GM12864 (cell line): Measurements from ENCODE around the gene UBXN10.

Source experiments
- DNase-seq: peaks from one replicate; pipeline ENCODE4 v3.0.0-alpha.2; 2011; ENCODE audit warnings: low read depth
- H3K4me3 ChIP-seq: 2 replicates; pipeline ENCODE4 v1.5.1; 2011; ENCODE audit warnings: mild to moderate bottlenecking, low read depth, low read length, control low read depth
- TF ChIP-seq, protein P1 (sequence below): IDR thresholded peaks from 2 replicates; pipeline ENCODE4 v1.5.1; 2011; ENCODE audit warnings: low read depth, mild to moderate bottlenecking, moderate library complexity, low read length, control low read depth, inconsistent platforms; ENCODE audit errors: missing control alignments

UBXN10 gene

DNA sequence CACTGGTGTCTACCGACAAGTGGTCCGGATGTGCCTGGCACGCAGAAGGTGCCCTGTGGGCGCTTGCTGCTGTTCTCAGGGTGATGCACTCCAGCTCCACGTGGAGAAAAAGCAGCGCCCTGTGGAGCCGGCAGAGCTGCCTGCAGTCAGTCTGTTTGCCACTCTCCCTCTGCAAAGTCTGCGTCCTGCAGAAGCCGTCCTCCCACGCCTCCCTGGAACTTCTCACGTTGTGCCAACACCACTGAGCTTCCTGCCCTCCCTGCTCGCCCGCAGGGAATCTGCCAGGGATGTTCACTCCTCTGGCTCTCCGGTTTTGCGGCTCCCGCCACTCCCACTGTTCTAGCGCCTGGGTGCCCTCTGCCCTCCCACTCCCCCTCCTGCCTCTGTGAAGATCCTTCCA, 19.8 kb upstream of the UBXN10 start:
- H3K4me3 ChIP-seq, result no peak overlapping the region
- no peak for DNase-seq
- TF ChIP-seq, protein P1, sequence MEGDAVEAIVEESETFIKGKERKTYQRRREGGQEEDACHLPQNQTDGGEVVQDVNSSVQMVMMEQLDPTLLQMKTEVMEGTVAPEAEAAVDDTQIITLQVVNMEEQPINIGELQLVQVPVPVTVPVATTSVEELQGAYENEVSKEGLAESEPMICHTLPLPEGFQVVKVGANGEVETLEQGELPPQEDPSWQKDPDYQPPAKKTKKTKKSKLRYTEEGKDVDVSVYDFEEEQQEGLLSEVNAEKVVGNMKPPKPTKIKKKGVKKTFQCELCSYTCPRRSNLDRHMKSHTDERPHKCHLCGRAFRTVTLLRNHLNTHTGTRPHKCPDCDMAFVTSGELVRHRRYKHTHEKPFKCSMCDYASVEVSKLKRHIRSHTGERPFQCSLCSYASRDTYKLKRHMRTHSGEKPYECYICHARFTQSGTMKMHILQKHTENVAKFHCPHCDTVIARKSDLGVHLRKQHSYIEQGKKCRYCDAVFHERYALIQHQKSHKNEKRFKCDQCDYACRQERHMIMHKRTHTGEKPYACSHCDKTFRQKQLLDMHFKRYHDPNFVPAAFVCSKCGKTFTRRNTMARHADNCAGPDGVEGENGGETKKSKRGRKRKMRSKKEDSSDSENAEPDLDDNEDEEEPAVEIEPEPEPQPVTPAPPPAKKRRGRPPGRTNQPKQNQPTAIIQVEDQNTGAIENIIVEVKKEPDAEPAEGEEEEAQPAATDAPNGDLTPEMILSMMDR, result no peak

DNA sequence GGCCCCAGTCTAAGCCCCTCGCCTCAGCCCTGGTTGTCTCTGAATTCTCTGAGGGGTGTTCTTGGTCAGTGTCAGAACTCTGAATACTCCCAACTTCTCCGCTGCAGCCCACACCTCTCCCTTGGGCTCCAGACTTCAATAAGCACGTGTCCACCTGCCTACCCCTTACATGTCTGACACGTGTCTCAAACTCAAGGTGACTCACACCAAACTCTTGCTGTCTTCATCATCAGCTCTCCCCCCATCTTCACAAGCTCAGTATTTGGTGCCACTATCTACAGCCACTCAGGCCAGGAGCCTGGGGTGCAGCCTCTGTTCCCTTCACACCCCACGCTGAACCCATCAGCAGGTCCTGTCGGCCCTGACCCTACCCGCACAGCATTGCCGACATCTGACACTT, 18.8 kb upstream of the UBXN10 start:
- TF ChIP-seq, protein P1, result no peak
- no peak for DNase-seq
- no peak overlapping the region for H3K4me3 ChIP-seq

DNA sequence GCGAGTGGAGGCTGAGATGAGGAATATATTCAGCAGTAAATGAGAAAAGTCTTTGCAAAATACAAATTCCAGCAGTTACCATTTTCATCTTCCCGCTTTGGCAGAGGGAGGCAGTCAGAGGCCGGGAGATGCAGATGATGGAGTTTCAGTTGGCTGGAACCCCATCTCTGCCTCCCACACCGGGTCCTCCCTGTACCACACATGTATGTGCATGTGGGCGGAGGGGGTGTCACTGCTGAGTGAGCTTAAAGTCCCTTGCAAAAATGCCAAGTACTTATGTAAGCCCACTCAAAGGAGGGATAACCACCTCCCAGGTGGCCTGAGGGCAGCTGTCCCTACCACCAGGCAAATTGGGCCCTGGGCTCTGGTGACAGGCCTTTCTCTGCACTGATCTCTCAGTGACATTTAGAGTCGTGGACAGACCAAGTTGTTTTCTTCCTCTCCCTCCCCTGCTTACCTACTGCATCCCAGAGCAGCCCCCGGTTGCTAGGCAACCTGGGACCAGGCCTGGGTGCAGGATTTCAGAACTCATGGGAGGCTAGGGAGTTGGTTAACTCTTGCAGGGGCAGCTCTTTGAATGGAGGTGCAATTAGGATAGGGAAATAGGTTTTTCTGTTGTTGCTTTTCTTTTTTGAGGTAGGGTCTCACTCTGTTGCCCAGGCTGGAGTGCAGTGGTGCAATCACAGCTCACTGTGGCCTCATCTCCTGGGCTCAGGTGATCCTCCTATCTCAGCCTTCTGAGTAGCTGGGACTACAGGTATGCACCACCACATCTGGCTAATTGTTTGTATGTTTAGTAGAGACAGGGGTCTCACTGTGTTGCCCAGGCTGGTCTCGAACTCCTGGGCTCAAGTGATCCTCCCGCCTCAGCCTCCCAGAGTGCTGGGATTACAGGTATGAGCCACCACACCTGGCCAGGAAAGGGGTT, 17.1 kb upstream of the UBXN10 start:
- no peak for DNase-seq
- no peak overlapping the region for H3K4me3 ChIP-seq
- TF ChIP-seq, protein P1, result no peak

DNA sequence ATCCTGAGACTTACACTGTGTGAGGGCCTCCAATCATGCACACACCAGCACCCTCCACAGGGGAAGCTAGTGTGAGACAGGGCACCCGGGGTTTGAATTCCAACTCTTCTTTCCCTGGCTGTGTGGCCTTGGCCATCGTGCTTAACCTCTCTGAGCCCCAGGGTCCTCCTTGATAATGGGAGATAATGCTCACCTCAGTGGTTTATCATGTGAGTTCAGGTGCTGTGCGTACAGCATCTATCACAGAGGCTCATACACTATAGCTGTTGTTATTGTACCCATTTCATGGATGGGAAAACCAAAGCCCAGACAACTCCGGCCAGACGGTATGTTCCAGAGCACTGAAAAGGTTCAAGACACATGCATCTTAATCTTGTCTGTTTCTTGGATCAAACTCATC, 16.0 kb upstream of the UBXN10 start:
- DNase-seq, result no peak
- no peak overlapping the region for H3K4me3 ChIP-seq
- TF ChIP-seq, protein P1, result no peak

DNA sequence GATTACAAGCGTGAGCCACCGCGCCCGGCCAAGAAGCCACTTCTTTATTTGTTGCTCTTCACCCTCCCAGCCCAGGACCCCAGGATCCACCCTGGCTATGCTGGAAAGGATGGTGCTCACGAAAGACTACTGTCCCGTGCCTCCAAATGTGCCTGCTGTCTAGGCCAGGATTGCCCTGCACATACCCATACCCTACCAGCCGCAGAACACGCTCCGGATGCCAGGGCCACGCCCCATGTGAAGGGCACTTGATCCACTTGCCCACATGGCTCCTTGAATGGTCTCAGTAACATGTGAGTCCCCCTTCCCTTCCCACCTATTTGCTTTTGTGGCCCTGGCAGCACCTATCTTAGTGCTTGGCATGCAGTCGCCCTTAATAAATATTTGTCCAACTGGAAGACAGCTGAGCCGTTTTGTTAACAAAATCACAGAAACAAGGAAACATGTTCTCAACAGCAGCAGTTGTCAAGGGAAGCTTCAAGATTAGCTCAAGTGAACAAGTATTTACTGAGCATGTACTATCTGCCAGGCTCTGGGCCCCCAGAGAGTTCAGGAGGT, 13.8 kb upstream of the UBXN10 start:
- DNase-seq, result no peak
- no peak overlapping the region for H3K4me3 ChIP-seq
- TF ChIP-seq, protein P1, result no peak

DNA sequence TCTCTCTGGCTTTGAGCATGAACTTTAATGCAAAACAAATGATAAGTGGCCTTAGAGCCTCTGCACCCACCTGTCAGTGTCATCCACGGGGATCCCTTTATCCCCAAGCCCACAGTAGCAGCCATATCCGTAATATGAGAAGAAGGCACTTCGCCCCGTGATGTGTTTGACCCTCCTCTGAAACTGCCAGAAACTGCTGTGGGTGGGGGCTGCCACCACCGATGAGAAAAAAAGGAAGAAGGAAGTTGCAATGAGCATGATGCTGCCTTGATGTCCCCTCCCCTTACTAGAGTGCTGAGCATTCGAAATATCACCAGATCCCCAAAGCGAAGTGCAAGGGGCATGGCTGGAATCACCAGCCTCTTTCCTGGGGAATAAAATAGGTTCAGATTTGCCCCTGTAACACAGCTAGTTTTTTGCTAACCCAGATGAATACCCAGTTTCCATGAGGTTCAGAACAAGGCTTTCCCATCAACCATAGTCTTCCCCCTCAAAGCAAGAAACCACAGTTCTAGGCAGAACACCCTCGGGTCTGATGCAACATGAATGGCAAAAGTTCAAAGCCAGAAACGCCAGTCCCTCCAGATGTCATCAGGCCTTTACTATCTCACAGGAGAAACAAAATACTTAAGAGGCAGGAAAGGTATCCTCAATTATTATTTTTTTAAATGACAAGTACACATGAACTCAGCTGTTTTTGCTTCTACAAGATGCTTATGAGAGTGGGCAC, 10.8 kb upstream of the UBXN10 start:
- no peak for DNase-seq
- no peak overlapping the region for H3K4me3 ChIP-seq
- TF ChIP-seq, protein P1, result no peak
